B cell (primary cell): Measurements from ENCODE around the gene THSD4. TPM values are rescaled to one million over a fixed set of nuclear protein-coding genes. Genes with fewer than 3 reads are reported as not detected.

Source experiments
- ATAC-seq: fragments of 200-7000 bp; cut with Tn5 transposase; one replicate; pipeline ENCODE4 v1.10.0; 2021; ENCODE audit warnings: low read depth, mild to moderate bottlenecking, moderate number of reproducible peaks, moderate library complexity
- CTCF ChIA-PET: fragments of 350-600 bp; sonication (Branson Sonifier 250); formaldehyde crosslinking; loops from one replicate; lab custom pipeline; 2021; ENCODE audit warnings: antibody characterized with exemption, inconsistent platforms; lab: Charles Lee
- POLR2A ChIA-PET: fragments of 350-600 bp; sonication (Branson Sonifier 250); formaldehyde crosslinking; loops from one replicate; lab custom pipeline; 2021; ENCODE audit warnings: antibody characterized with exemption; lab: Charles Lee
- DNase-seq: peaks from one replicate; pipeline ENCODE4 v3.0.0; 2013
- H2AFZ ChIP-seq: 2 replicates; pipeline ENCODE4 v1.6.1; 2012; ENCODE audit warnings: mild to moderate bottlenecking, low read depth, low read length; ENCODE audit not compliant: insufficient read depth, poor library complexity, severe bottlenecking
- H3K27ac ChIP-seq, 2 donors: 1 replicate in 1 of 2; 2 replicates in 1 of 2; pipeline ENCODE4 v1.5.1; 2012 to 2013; ENCODE audit warnings: low read length in 2 of 2, mild to moderate bottlenecking in 2 of 2, moderate library complexity in 1 of 2
- H3K27me3 ChIP-seq, 4 experiments: fragments of 200-600 bp in 1 of 4; sonication (generic) in 1 of 4; replicated peaks in 1 of 4; 1 replicate in 2 of 4; 2 replicates in 2 of 4; pipeline versions ENCODE4 v1.6.1 to v1.7.0; 2013 to 2016; ENCODE audit warnings: low read length in 3 of 4, mild to moderate bottlenecking in 2 of 4, mixed read lengths in 1 of 4, moderate library complexity in 1 of 4; ENCODE audit not compliant: insufficient read depth in 4 of 4, control insufficient read depth in 3 of 4; ENCODE audit errors: control extremely low read depth in 1 of 4
- H3K36me3 ChIP-seq, 2 experiments: replicated peaks in 1 of 2; 1 replicate in 1 of 2; 2 replicates in 1 of 2; pipeline versions ENCODE4 v1.6.1 to v1.7.1; 2013; ENCODE audit warnings: low read length in 1 of 2; ENCODE audit not compliant: insufficient read depth in 2 of 2, control insufficient read depth in 1 of 2; ENCODE audit errors: control extremely low read depth in 1 of 2, extremely low read depth in 1 of 2
- H3K4me1 ChIP-seq, 2 donors: fragments of 200-600 bp in 1 of 2; sonication (generic) in 1 of 2; 1 replicate in 1 of 2; 2 replicates in 1 of 2; pipeline versions ENCODE4 v1.5.1 to v1.6.1; 2013 to 2017; ENCODE audit warnings: low read length in 2 of 2; ENCODE audit not compliant: control insufficient read depth in 2 of 2, insufficient read depth in 2 of 2
- H3K4me2 ChIP-seq: replicated peaks from 2 replicates; pipeline ENCODE3; 2012; ENCODE audit warnings: mild to moderate bottlenecking, low read depth, low read length; ENCODE audit not compliant: poor library complexity, severe bottlenecking
- H3K4me3 ChIP-seq, 5 experiments: fragments of 200-600 bp in 1 of 5; sonication (generic) in 1 of 5; 1 replicate in 3 of 5; 2 replicates in 2 of 5; pipeline versions ENCODE4 v1.5.1 to v1.7.0; 2011 to 2016; ENCODE audit warnings: low read length in 4 of 5, mild to moderate bottlenecking in 4 of 5, low read depth in 2 of 5, control low read depth in 1 of 5, moderate library complexity in 1 of 5; ENCODE audit not compliant: insufficient read depth in 1 of 5; ENCODE audit errors: control extremely low read depth in 1 of 5, extremely low read depth in 1 of 5
- H3K79me2 ChIP-seq: fragments of 200-600 bp; sonication (generic); one replicate; pipeline ENCODE4 v1.6.0; 2016; ENCODE audit warnings: low read length; ENCODE audit not compliant: control insufficient read depth, insufficient read depth
- H3K9ac ChIP-seq: fragments of 200-600 bp; sonication (generic); 2 replicates; pipeline ENCODE4 v1.6.1; 2017; ENCODE audit warnings: mild to moderate bottlenecking, low read length, moderate library complexity
- H3K9me3 ChIP-seq, 3 donors: one replicate each; pipeline versions ENCODE4 v1.6.1 to v1.7.1; 2013; ENCODE audit warnings: low read length in 2 of 3; ENCODE audit not compliant: control insufficient read depth in 2 of 3, insufficient read depth in 1 of 3; ENCODE audit errors: control extremely low read depth in 1 of 3
- H4K20me1 ChIP-seq: 2 replicates; pipeline ENCODE4 v1.6.0; 2012; ENCODE audit warnings: mild to moderate bottlenecking, low read length; ENCODE audit not compliant: insufficient read depth, control insufficient read depth, poor library complexity, severe bottlenecking
- H3K27ac Mint-ChIP-seq: one replicate; pipeline ENCODE4 v1.8.0; 2021; ENCODE audit warnings: mixed read lengths
- H3K27me3 Mint-ChIP-seq: one replicate; pipeline ENCODE4 v1.8.0; 2021; ENCODE audit warnings: mixed read lengths
- H3K4me1 Mint-ChIP-seq: one replicate; pipeline ENCODE4 v1.8.0; 2021; ENCODE audit warnings: mixed read lengths
- H3K4me3 Mint-ChIP-seq: one replicate; pipeline ENCODE4 v1.8.0; 2021; ENCODE audit warnings: mixed read lengths
- H3K9me3 Mint-ChIP-seq: one replicate; pipeline ENCODE4 v1.8.0; 2022; ENCODE audit warnings: mixed read lengths; ENCODE audit not compliant: insufficient read depth
- EZH2 ChIP-seq: IDR thresholded peaks from 2 replicates; pipeline ENCODE4 v1.6.1; 2012; ENCODE audit warnings: borderline replicate concordance, low read depth, mild to moderate bottlenecking, moderate library complexity, low read length; ENCODE audit not compliant: insufficient read depth, poor library complexity, severe bottlenecking
- WGBS: methylation state at CpG from one replicate; pipeline ENCODE4 v1.1.5; 2013; ENCODE audit warnings: missing lambda C conversion rate; ENCODE audit not compliant: insufficient coverage; 5-methylcytosine and 5-hydroxymethylcytosine counted together
- intact Hi-C: fragments of 100-400 bp; cut with micrococcal nuclease; formaldehyde crosslinking; loops from one replicate; pipeline ENCODE4 v1.10.0; 2022
- polyA plus RNA-seq: library from polyadenylated mRNA; depleted of rRNA; stranded (reverse); fragments of >200 nt; gene quantifications from 2 replicates; pipeline ENCODE4 v1.2.3, GENCODE V29; 2012
- total RNA-seq, 2 donors: library from RNA; stranded (reverse); fragments of 120-200 nt in 1 of 2; gene quantifications; 1 replicate in 1 of 2; 2 replicates in 1 of 2; pipeline versions ENCODE4 v1.2.3 to v1.2.4, GENCODE V29; 2013 to 2022
- TF ChIP-seq, protein P1 (sequence below): fragments of 200-600 bp; IDR thresholded peaks from one replicate; pipeline ENCODE4 v1.8.0; 2022; ENCODE audit warnings: antibody characterized with exemption, mild to moderate bottlenecking

The THSD4 gene
- total and polyA plus RNA-seq, 2 donors (not counting 1 experiment from before 2014, with no cell fraction given), result not detected

DNA sequence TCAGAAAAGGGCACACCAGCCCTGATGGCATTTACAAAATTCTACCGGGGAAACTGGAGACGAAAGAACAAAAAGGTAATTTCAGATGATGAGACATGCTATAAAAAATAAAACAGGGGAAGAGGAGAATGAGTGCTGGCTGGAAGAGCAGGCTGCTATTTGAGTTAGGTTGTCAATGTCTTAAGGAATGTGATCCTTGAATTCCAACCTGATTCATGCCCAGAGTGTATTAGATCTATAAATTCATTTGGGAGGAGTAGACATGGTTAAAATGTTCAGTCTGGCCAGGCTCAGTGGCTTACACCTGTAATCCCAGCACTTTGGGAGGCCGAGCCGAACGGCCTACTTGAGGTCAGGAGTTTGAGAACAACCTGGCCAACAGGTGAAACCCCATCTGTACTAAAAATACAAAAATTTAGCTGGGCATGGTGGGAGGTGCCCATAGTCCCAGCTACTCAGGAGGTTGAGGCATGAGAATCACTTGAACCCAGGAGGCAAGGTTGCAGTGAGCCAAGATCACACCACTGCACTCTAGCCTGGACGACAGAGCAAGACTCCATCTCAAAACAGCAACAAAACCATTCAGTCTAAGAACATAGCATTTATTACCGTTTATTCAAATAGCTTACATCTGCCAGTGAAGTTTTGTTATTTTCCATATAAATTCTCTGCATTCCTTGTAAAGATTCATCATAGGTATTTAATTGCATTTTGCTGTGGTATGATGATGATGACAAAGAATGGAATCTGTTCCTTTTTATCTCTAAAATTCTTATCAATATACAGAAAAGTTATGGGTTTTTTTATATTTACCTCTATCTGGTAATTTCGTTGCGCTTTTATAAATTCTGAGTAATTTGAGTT, 568.4 kb downstream of the THSD4 start:
- Mint-ChIP-seq H3K4me3 (no peak overlapping the region), H3K4me1 (no peaks in the 10 kb centered on the region), H3K9me3 (no peaks in the 10 kb centered on the region), H3K27ac (no peak overlapping the region), H3K27me3 (peaks cover 17% of the 10 kb centered on the region)
- peaks cover 0 to 3% (median 0%) of the 10 kb centered on the region in 4 experiments for H3K27me3 ChIP-seq
- CTCF ChIA-PET, result no interaction called here
- no peak overlapping the region for H3K4me2 ChIP-seq
- H3K4me1 ChIP-seq, result no peaks in the 10 kb centered on the region
- DNase-seq (no peak), ATAC-seq (no peak)
- H3K9me3 ChIP-seq, result peaks cover 0 to 1% (median 0%) of the 10 kb centered on the region in 3 donors
- H4K20me1 ChIP-seq, result no peaks in the 10 kb centered on the region
- H3K79me2 ChIP-seq, result no peaks in the 10 kb centered on the region
- no peak for TF ChIP-seq EZH2
- TF ChIP-seq, protein P1, sequence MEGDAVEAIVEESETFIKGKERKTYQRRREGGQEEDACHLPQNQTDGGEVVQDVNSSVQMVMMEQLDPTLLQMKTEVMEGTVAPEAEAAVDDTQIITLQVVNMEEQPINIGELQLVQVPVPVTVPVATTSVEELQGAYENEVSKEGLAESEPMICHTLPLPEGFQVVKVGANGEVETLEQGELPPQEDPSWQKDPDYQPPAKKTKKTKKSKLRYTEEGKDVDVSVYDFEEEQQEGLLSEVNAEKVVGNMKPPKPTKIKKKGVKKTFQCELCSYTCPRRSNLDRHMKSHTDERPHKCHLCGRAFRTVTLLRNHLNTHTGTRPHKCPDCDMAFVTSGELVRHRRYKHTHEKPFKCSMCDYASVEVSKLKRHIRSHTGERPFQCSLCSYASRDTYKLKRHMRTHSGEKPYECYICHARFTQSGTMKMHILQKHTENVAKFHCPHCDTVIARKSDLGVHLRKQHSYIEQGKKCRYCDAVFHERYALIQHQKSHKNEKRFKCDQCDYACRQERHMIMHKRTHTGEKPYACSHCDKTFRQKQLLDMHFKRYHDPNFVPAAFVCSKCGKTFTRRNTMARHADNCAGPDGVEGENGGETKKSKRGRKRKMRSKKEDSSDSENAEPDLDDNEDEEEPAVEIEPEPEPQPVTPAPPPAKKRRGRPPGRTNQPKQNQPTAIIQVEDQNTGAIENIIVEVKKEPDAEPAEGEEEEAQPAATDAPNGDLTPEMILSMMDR, result no peak
- intact Hi-C loops, result no loop called here
- 100% methylated on average over 1 of the region's 9 CpGs for WGBS
- no peaks in the 10 kb centered on the region for H3K36me3 ChIP-seq
- no peak overlapping the region for H3K9ac ChIP-seq
- POLR2A ChIA-PET, result no interaction called here
- no peak overlapping the region for H2AFZ ChIP-seq
- no peak overlapping the region for H3K27ac ChIP-seq
- H3K4me3 ChIP-seq, result no peak overlapping the region

DNA sequence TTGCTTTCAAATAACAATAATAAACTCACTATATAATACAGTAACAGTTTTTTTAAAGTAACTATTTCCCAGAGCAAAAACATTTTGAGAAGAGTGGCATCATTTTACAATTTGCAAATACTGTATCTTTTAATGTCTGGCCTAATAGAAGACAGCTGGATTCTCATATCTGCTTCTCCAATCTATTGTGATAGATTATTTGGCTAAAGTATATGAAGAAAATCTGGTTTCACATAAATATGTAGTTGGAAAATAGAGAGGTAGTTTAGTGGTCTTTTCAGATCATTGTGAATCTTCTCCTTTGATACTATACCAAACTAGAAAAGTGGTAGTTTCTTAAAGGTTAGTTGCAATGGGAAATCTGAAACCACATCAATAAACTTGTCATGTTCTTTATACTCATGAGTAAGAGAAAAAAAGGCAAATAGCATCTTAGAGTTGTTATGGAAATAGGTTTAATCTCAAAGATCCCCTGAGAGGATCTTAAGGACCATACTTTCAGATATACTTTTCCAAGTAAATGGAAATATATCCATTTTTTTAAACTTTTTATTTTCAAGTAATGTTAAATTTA, 570.2 kb downstream of the THSD4 start:
- DNase-seq, result no peak
- Histone ChIP-seq H3K36me3 (no peaks in the 10 kb centered on the region), H4K20me1 (no peaks in the 10 kb centered on the region), H3K9me3 (peaks cover 0 to 5% (median 1%) of the 10 kb centered on the region in 3 donors), H3K4me3 (no peak overlapping the region), H2AFZ (no peak overlapping the region), H3K9ac (no peak overlapping the region), H3K79me2 (no peaks in the 10 kb centered on the region), H3K4me1 (no peaks in the 10 kb centered on the region), H3K27me3 (peaks cover 0 to 3% (median 0%) of the 10 kb centered on the region in 4 experiments), H3K4me2 (no peak overlapping the region), H3K27ac (no peak overlapping the region)
- ChIA-PET POLR2A (no interaction called here), CTCF (no interaction called here)
- intact Hi-C loops, result no loop called here
- H3K9me3 Mint-ChIP-seq, result no peaks in the 10 kb centered on the region
- no peak overlapping the region for H3K4me3 Mint-ChIP-seq
- ATAC-seq, result no peak
- no peaks in the 10 kb centered on the region for H3K4me1 Mint-ChIP-seq
- H3K27ac Mint-ChIP-seq, result no peak overlapping the region
- TF ChIP-seq, protein P1, result no peak
- no peak for TF ChIP-seq EZH2
- H3K27me3 Mint-ChIP-seq, result peaks cover 28% of the 10 kb centered on the region
